H1 (cell line): Measurements from ENCODE around the gene PLD6. TPM values are rescaled to one million over a fixed set of nuclear protein-coding genes. Genes with fewer than 3 reads are reported as not detected.

Experiments
- CTCF ChIA-PET: fragments of 300-600 bp; sonication (Branson Sonifier 250); formaldehyde crosslinking; loops from one replicate; lab custom pipeline; 2021; ENCODE audit not compliant: partially characterized antibody; lab: Charles Lee
- POLR2A ChIA-PET: fragments of 300-600 bp; sonication (Branson Sonifier 250); formaldehyde crosslinking; loops from one replicate; lab custom pipeline; 2021; ENCODE audit warnings: inconsistent platforms; ENCODE audit not compliant: partially characterized antibody; lab: Charles Lee
- DNase-seq, 2 experiments: peaks; one replicate each; pipeline versions ENCODE4 v3.0.0 to v3.0.0-alpha.2; 2010 to 2022; ENCODE audit warnings: low spot score in 2 of 2, low read depth in 1 of 2, mixed read lengths in 1 of 2
- FAIRE-seq: peaks from 2 replicates; lab custom pipeline; 2011; peaks lifted over from hg19 to GRCh38; lab: Jason Lieb, UNC
- H2AFZ ChIP-seq: 2 replicates; pipeline ENCODE4 v1.8.1; 2012; ENCODE audit warnings: low read length, inconsistent platforms
- H2AK5ac ChIP-seq: 2 replicates; pipeline ENCODE4 v1.6.1; 2013; ENCODE audit warnings: low read depth, low read length
- H2BK120ac ChIP-seq: replicated peaks from 2 replicates; pipeline ENCODE3; 2013; ENCODE audit warnings: low read depth, low read length, inconsistent platforms
- H2BK12ac ChIP-seq: 2 replicates; pipeline ENCODE4 v1.6.1; 2013; ENCODE audit warnings: low read depth, low read length
- H2BK15ac ChIP-seq: 2 replicates; pipeline ENCODE4 v1.6.1; 2013; ENCODE audit warnings: low read length
- H2BK20ac ChIP-seq: 2 replicates; pipeline ENCODE4 v1.6.1; 2013; ENCODE audit warnings: low read length
- H2BK5ac ChIP-seq: 2 replicates; pipeline ENCODE4 v1.6.1; 2013; ENCODE audit warnings: low read depth, low read length
- H3K14ac ChIP-seq: 2 replicates; pipeline ENCODE4 v1.6.1; 2013; ENCODE audit warnings: inconsistent platforms; ENCODE audit not compliant: insufficient read length
- H3K18ac ChIP-seq: 2 replicates; pipeline ENCODE4 v1.6.1; 2013; ENCODE audit warnings: low read length; ENCODE audit errors: extremely low read depth
- H3K23ac ChIP-seq: 2 replicates; pipeline ENCODE4 v1.6.1; 2013; ENCODE audit warnings: inconsistent platforms; ENCODE audit not compliant: insufficient read length
- H3K23me2 ChIP-seq: 2 replicates; pipeline ENCODE4 v1.6.1; 2013; ENCODE audit warnings: low read depth, low read length
- H3K27ac ChIP-seq: 2 replicates; pipeline ENCODE4 v1.6.1; 2011; ENCODE audit warnings: low read depth, low read length, inconsistent platforms
- H3K27me3 ChIP-seq, 4 experiments: replicated peaks in 1 of 4; 1 replicate in 1 of 4; 2 replicates in 3 of 4; pipeline versions ENCODE4 v1.6.1 to v1.8.1; 2011 to 2013; ENCODE audit warnings: low read length in 3 of 4, mild to moderate bottlenecking in 3 of 4, inconsistent platforms in 2 of 4, mixed read lengths in 2 of 4, moderate library complexity in 1 of 4; ENCODE audit not compliant: control insufficient read depth in 3 of 4, insufficient read depth in 3 of 4; ENCODE audit errors: extremely low read depth in 1 of 4
- H3K36me3 ChIP-seq, 4 experiments: 2 replicates each; pipeline versions ENCODE4 v1.6.1 to v1.8.1; 2011 to 2013; ENCODE audit warnings: mild to moderate bottlenecking in 4 of 4, low read length in 3 of 4, moderate library complexity in 2 of 4, control low read depth in 1 of 4, inconsistent platforms in 1 of 4; ENCODE audit not compliant: insufficient read depth in 4 of 4, control insufficient read depth in 2 of 4
- H3K4ac ChIP-seq: replicated peaks from 2 replicates; pipeline ENCODE3; 2013; ENCODE audit warnings: low read length, low read depth, mixed read lengths, inconsistent platforms; ENCODE audit not compliant: insufficient read length
- H3K4me1 ChIP-seq, 4 experiments: replicated peaks in 1 of 4; 1 replicate in 1 of 4; 2 replicates in 3 of 4; pipeline versions ENCODE4 v1.6.1 to v1.8.1; 2011 to 2013; ENCODE audit warnings: low read length in 3 of 4, inconsistent platforms in 2 of 4, mixed read lengths in 1 of 4; ENCODE audit not compliant: insufficient read depth in 4 of 4, control insufficient read depth in 3 of 4
- H3K4me2 ChIP-seq, 2 experiments: 2 replicates each; pipeline versions ENCODE4 v1.6.1 to v1.8.1; 2011 to 2013; ENCODE audit warnings: low read depth in 2 of 2, low read length in 2 of 2, control low read depth in 1 of 2, inconsistent platforms in 1 of 2, mild to moderate bottlenecking in 1 of 2; ENCODE audit not compliant: insufficient read depth in 1 of 2
- H3K4me3 ChIP-seq, 4 experiments: fragments of 200-600, 300-600 bp in 1 of 4; sonication (generic), shearing (Covaris generic), sonication (Bioruptor Twin) in 1 of 4; 2 replicates each; pipeline versions ENCODE4 v1.5.1 to v1.8.1; 2011 to 2016; ENCODE audit warnings: low read length in 4 of 4, low read depth in 3 of 4, control low read depth in 2 of 4, inconsistent platforms in 2 of 4, mild to moderate bottlenecking in 2 of 4, mixed read lengths in 1 of 4, moderate library complexity in 1 of 4; ENCODE audit not compliant: insufficient read depth in 2 of 4; ENCODE audit errors: extremely low read depth in 1 of 4
- H3K56ac ChIP-seq: replicated peaks from 2 replicates; pipeline ENCODE3; 2013; ENCODE audit warnings: low read depth, mild to moderate bottlenecking, mixed read lengths, low read length, inconsistent platforms; ENCODE audit not compliant: insufficient read length
- H3K79me1 ChIP-seq: 2 replicates; pipeline ENCODE4 v1.6.1; 2013; ENCODE audit warnings: low read depth, low read length, control low read depth
- H3K79me2 ChIP-seq, 2 experiments: 2 replicates each; pipeline versions ENCODE4 v1.6.1 to v1.8.1; 2012 to 2013; ENCODE audit warnings: low read length in 2 of 2, mild to moderate bottlenecking in 2 of 2, inconsistent platforms in 1 of 2; ENCODE audit not compliant: insufficient read depth in 2 of 2, control insufficient read depth in 1 of 2
- H3K9ac ChIP-seq, 4 experiments: replicated peaks in 1 of 4; 1 replicate in 1 of 4; 2 replicates in 3 of 4; pipeline versions ENCODE4 v1.6.1 to v1.8.1; 2011 to 2013; ENCODE audit warnings: low read depth in 3 of 4, low read length in 3 of 4, control low read depth in 2 of 4, mild to moderate bottlenecking in 2 of 4, moderate library complexity in 2 of 4, inconsistent platforms in 1 of 4; ENCODE audit errors: extremely low read depth in 1 of 4
- H3K9me3 ChIP-seq, 2 experiments: 2 replicates each; pipeline versions ENCODE4 v1.6.1 to v1.8.1; 2012 to 2013; ENCODE audit warnings: mild to moderate bottlenecking in 2 of 2, moderate library complexity in 2 of 2, control low read depth in 1 of 2, inconsistent platforms in 1 of 2, low read depth in 1 of 2, low read length in 1 of 2, mixed read lengths in 1 of 2; ENCODE audit not compliant: insufficient read depth in 2 of 2
- H4K20me1 ChIP-seq, 2 experiments: replicated peaks in 1 of 2; 2 replicates each; pipeline versions ENCODE3 to v1.8.1; 2011 to 2013; ENCODE audit warnings: inconsistent platforms in 2 of 2, low read length in 2 of 2, mild to moderate bottlenecking in 1 of 2; ENCODE audit not compliant: insufficient read depth in 2 of 2, control insufficient read depth in 1 of 2
- H4K5ac ChIP-seq: 2 replicates; pipeline ENCODE4 v1.6.1; 2013; ENCODE audit warnings: low read length, low read depth, mixed read lengths, inconsistent platforms; ENCODE audit not compliant: insufficient read length
- H4K8ac ChIP-seq: 2 replicates; pipeline ENCODE4 v1.8.0; 2013; ENCODE audit warnings: mild to moderate bottlenecking, moderate library complexity, low read length, inconsistent platforms; ENCODE audit not compliant: insufficient read depth; ENCODE audit errors: extremely low read depth
- H4K91ac ChIP-seq: replicated peaks from 2 replicates; pipeline ENCODE3; 2013; ENCODE audit warnings: low read length, mixed read lengths, inconsistent platforms; ENCODE audit not compliant: insufficient read length
- CHD2 ChIP-seq: IDR thresholded peaks from 2 replicates; pipeline ENCODE4 v1.6.1; 2012; ENCODE audit warnings: low read length, improper control_type of control experiment
- RNF2 ChIP-seq: fragments of 200-900, 300-1000 bp; sonication (generic); IDR thresholded peaks from 2 replicates; pipeline ENCODE4 v1.7.1; 2016; ENCODE audit warnings: borderline replicate concordance, low read depth, mild to moderate bottlenecking, antibody characterized with exemption, low read length; ENCODE audit not compliant: poor library complexity, severe bottlenecking; ENCODE audit errors: missing control alignments
- SP4 ChIP-seq: IDR thresholded peaks from 2 replicates; pipeline ENCODE4 v1.6.1; 2012; ENCODE audit warnings: low read length, inconsistent platforms
- TAF7 ChIP-seq: optimal IDR thresholded peaks from 2 replicates; pipeline ENCODE3; 2011; ENCODE audit warnings: low read depth, mild to moderate bottlenecking, inconsistent platforms, low read length, moderate library complexity, borderline replicate concordance
- TEAD4 ChIP-seq: IDR thresholded peaks from 2 replicates; pipeline ENCODE4 v1.6.1; 2012; ENCODE audit warnings: low read depth, low read length, inconsistent platforms, mixed read lengths
- WGBS, 2 experiments: shearing (Covaris generic) in 1 of 2; methylation state at CpG; one replicate each; pipeline versions ENCODE4 v1.1.6 to v1.1.7; 2013 to 2015; ENCODE audit warnings: low lambda C conversion rate in 2 of 2, mixed read lengths in 2 of 2, inconsistent platforms in 1 of 2, low coverage in 1 of 2, missing lambda C conversion rate in 1 of 2; ENCODE audit not compliant: insufficient replicate concordance in 2 of 2, insufficient coverage in 1 of 2, insufficient read length in 1 of 2; ENCODE audit errors: extremely low coverage in 1 of 2, missing lambda C conversion rate in 1 of 2; 5-methylcytosine and 5-hydroxymethylcytosine counted together
- polyA plus RNA-seq, 7 experiments: library from polyadenylated mRNA; depleted of rRNA in 3 of 7; stranded (reverse) in 5 of 7; unstranded in 2 of 7; fragments of >200 nt in 5 of 7; fragments of 200-250 nt in 2 of 7; gene quantifications; 1 replicate in 5 of 7; 2 replicates in 1 of 7; 4 replicates in 1 of 7; pipeline versions ENCODE4 v1.2.1 to v1.2.3, GENCODE V29; 2011 to 2013; ENCODE audit warnings: missing spikeins in 2 of 7, mixed read lengths in 2 of 7
- total RNA-seq: library from RNA; stranded (reverse); fragmentation: NEBNext Ultra II Directional; extraction: Animal tissue kit (Norgen Biotek cat#: 25700); gene quantifications from 2 replicates; pipeline ENCODE4 v1.2.1, GENCODE V29; 2021
- TF ChIP-seq, protein P1 (sequence below): IDR thresholded peaks from 2 replicates; pipeline ENCODE4 v1.6.1; 2011; ENCODE audit warnings: low read length, improper control_type of control experiment

Gene PLD6
- total and polyA plus RNA-seq, 2 of the 8 experiments (the other 6 are each of a cell fraction or from before 2014, with no cell fraction given) = 0.20 to 0.22 TPM

DNA sequence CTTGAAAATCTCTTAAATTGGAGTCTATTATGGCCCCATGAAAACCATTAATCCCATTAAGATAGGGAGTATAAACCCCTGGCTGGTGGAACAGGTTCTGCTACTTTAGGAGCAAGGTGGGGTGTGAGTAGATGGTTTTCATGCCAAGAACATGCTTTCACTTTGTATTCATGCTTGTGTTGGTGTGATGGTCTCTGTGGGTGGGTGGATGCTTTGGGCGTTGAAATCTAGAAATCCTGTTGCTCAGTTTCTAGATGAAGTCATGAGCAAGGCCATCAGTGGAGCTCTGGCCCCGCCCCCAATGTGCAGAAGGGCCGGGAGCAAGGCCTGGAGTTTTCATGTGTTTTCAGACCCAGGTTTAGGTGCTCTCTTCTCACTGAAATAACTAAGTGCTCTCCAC lies 20.1 kb downstream of the PLD6 start:
- H2BK12ac ChIP-seq = no peak overlapping the region
- ChIA-PET POLR2A (no interaction called here), CTCF (interaction anchor here (0.9 kb wide), 1 partner anchor 185 kb away, joined by 3 read pairs; no protein-coding TSS in a partner anchor)
- no peak overlapping the region for H3K23ac ChIP-seq
- H3K4me1 ChIP-seq = no peaks in the 10 kb centered on the region
- H2AK5ac ChIP-seq = no peak overlapping the region
- no peak overlapping the region for H3K27ac ChIP-seq
- H3K4me3 ChIP-seq = no peak overlapping the region
- no peak overlapping the region for H2AFZ ChIP-seq
- 82% methylated on average over 3 of the region's 3 CpGs; no CpG with 5 or more reads in 1 of the 2 experiments for WGBS, 2 experiments
- H3K4me2 ChIP-seq = no peak overlapping the region
- H2BK5ac ChIP-seq = no peak overlapping the region
- no peak overlapping the region for H4K5ac ChIP-seq
- no peak overlapping the region for H3K9ac ChIP-seq
- H2BK15ac ChIP-seq = no peak overlapping the region
- H4K20me1 ChIP-seq = no peaks in the 10 kb centered on the region
- H2BK120ac ChIP-seq = no peak overlapping the region
- TF ChIP-seq CHD2 = no peak
- TF ChIP-seq, protein P1, sequence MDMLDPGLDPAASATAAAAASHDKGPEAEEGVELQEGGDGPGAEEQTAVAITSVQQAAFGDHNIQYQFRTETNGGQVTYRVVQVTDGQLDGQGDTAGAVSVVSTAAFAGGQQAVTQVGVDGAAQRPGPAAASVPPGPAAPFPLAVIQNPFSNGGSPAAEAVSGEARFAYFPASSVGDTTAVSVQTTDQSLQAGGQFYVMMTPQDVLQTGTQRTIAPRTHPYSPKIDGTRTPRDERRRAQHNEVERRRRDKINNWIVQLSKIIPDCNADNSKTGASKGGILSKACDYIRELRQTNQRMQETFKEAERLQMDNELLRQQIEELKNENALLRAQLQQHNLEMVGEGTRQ = no peak
- no peak for TF ChIP-seq TAF7
- TF ChIP-seq TEAD4 = no peak
- TF ChIP-seq SP4 = no peak
- no peak for TF ChIP-seq RNF2
- no peaks in the 10 kb centered on the region for H3K9me3 ChIP-seq
- H3K27me3 ChIP-seq = no peaks in the 10 kb centered on the region
- H3K23me2 ChIP-seq = no peaks in the 10 kb centered on the region
- no peak overlapping the region for H3K56ac ChIP-seq
- H3K79me2 ChIP-seq = no peaks in the 10 kb centered on the region
- H3K36me3 ChIP-seq = peaks cover 0 to 6% (median 2%) of the 10 kb centered on the region in 4 experiments; a peak in 3 of 8 replicates
- H4K8ac ChIP-seq = no peak overlapping the region
- DNase-seq = no peak
- FAIRE-seq = no peak
- H3K14ac ChIP-seq = no peak overlapping the region
- H4K91ac ChIP-seq = no peak overlapping the region
- no peaks in the 10 kb centered on the region for H3K79me1 ChIP-seq
- H3K18ac ChIP-seq = no peak overlapping the region
- H2BK20ac ChIP-seq = no peak overlapping the region
- no peak overlapping the region for H3K4ac ChIP-seq
